SK-N-SH (cell line): ENCODE data around the gene CACNA1A. TPM values are rescaled to one million over a fixed set of nuclear protein-coding genes. Genes with fewer than 3 reads are reported as not detected.

Experiments
- CTCF ChIA-PET: fragments of 300-600, 350-600 bp; formaldehyde crosslinking; extraction: SDS; loops from one replicate; lab custom pipeline; 2021; lab: Yijun Ruan, JAX
- POLR2A ChIA-PET: fragments of 350-600 bp; sonication (Branson Sonifier 250); formaldehyde crosslinking; extraction: SDS; loops from one replicate; lab custom pipeline; 2020; ENCODE audit warnings: antibody characterized with exemption, inconsistent platforms; lab: Yijun Ruan, JAX
- DNase-seq: peaks from one replicate; pipeline ENCODE4 v3.0.0; 2012
- H2AFZ ChIP-seq: fragments of 200-600 bp; sonication (generic); 2 replicates; pipeline ENCODE4 v1.8.1; 2016; ENCODE audit warnings: antibody characterized with exemption, mild to moderate bottlenecking, low read depth
- H3F3A ChIP-seq: fragments of 200-600 bp; sonication (generic); replicated peaks from 2 replicates; pipeline ENCODE3; 2016; ENCODE audit warnings: antibody characterized with exemption, mild to moderate bottlenecking; ENCODE audit not compliant: insufficient read depth
- H3K27ac ChIP-seq, 2 experiments: fragments of 200-500 bp in 1 of 2; fragments of 200-600 bp in 1 of 2; sonication (Bioruptor generic) in 1 of 2; sonication (generic), shearing (Covaris generic) in 1 of 2; 2 replicates each; pipeline versions ENCODE4 v1.5.1 to v1.6.1; 2014 to 2016; ENCODE audit warnings: low read depth in 2 of 2, inconsistent platforms in 1 of 2, low read length in 1 of 2, mild to moderate bottlenecking in 1 of 2, mixed read lengths in 1 of 2
- H3K27me3 ChIP-seq: fragments of 200-600 bp; sonication (generic), shearing (Covaris generic); 2 replicates; pipeline ENCODE4 v1.6.1; 2016; ENCODE audit warnings: mixed run types; ENCODE audit not compliant: insufficient read depth
- H3K36me3 ChIP-seq, 2 experiments: fragments of 200-500 bp in 1 of 2; fragments of 200-600 bp in 1 of 2; sonication (Bioruptor generic) in 1 of 2; sonication (generic) in 1 of 2; replicated peaks in 1 of 2; 2 replicates each; pipeline versions ENCODE3 to v1.5.1; 2014 to 2016; ENCODE audit warnings: low read length in 1 of 2, mild to moderate bottlenecking in 1 of 2; ENCODE audit not compliant: insufficient read depth in 2 of 2, control insufficient read depth in 1 of 2
- H3K4me1 ChIP-seq, 2 experiments: fragments of 200-500 bp in 1 of 2; fragments of 200-600 bp in 1 of 2; sonication (Bioruptor generic) in 1 of 2; sonication (generic), shearing (Covaris generic) in 1 of 2; 2 replicates each; pipeline versions ENCODE4 v1.5.1 to v1.6.1; 2014 to 2016; ENCODE audit warnings: low read depth in 1 of 2, low read length in 1 of 2, mixed run types in 1 of 2; ENCODE audit not compliant: insufficient read depth in 2 of 2, control insufficient read depth in 1 of 2
- H3K4me2 ChIP-seq: fragments of 200-600 bp; sonication (generic), shearing (Covaris generic); 2 replicates; pipeline ENCODE4 v1.6.1; 2017; ENCODE audit warnings: mixed run types
- H3K4me3 ChIP-seq, 2 experiments: fragments of 200-500 bp in 1 of 2; fragments of 200-600 bp in 1 of 2; sonication (Bioruptor generic) in 1 of 2; sonication (generic), shearing (Covaris generic) in 1 of 2; 2 replicates each; pipeline versions ENCODE4 v1.5.1 to v1.8.1; 2014 to 2016; ENCODE audit warnings: low read depth in 2 of 2, inconsistent platforms in 1 of 2, low read length in 1 of 2, mild to moderate bottlenecking in 1 of 2, mixed read lengths in 1 of 2, moderate library complexity in 1 of 2
- H3K79me2 ChIP-seq: fragments of 200-600 bp; sonication (generic); 2 replicates; pipeline ENCODE4 v1.8.1; 2017; ENCODE audit warnings: mild to moderate bottlenecking; ENCODE audit not compliant: insufficient read depth
- H3K9ac ChIP-seq: fragments of 200-600 bp; sonication (generic); 2 replicates; pipeline ENCODE4 v1.6.1; 2017; ENCODE audit warnings: mixed run types
- H3K9me2 ChIP-seq: fragments of 200-600 bp; sonication (generic); 2 replicates; pipeline ENCODE4 v1.6.1; 2017; ENCODE audit warnings: mixed run types
- H3K9me3 ChIP-seq: fragments of 200-600 bp; sonication (generic); 2 replicates; pipeline ENCODE4 v1.6.1; 2017; ENCODE audit warnings: mixed run types, mild to moderate bottlenecking, moderate library complexity
- H4K20me1 ChIP-seq: fragments of 200-600 bp; sonication (generic); 2 replicates; pipeline ENCODE4 v1.6.1; 2017; ENCODE audit warnings: mild to moderate bottlenecking, mixed run types; ENCODE audit not compliant: insufficient read depth
- CHD2 ChIP-seq: fragments of 150-350 bp; IDR thresholded peaks from 2 replicates; pipeline ENCODE4 v1.6.1; 2018; ENCODE audit warnings: low read length; ENCODE audit not compliant: partially characterized antibody
- FOSL2 ChIP-seq: IDR thresholded peaks from 2 replicates; pipeline ENCODE4 v1.4.0; 2012; ENCODE audit warnings: low read depth, mild to moderate bottlenecking, moderate library complexity, borderline replicate concordance
- FOXJ3 ChIP-seq: sonication (generic); formaldehyde crosslinking; IDR thresholded peaks from 2 replicates; pipeline ENCODE4 v1.5.1; 2020; ENCODE audit warnings: mild to moderate bottlenecking, missing genetic modification reagents
- GABPA ChIP-seq: IDR thresholded peaks from 2 replicates; pipeline ENCODE4 v1.4.0; 2012; ENCODE audit warnings: low read depth, mild to moderate bottlenecking
- GATA2 ChIP-seq: sonication (generic); formaldehyde crosslinking; IDR thresholded peaks from 2 replicates; pipeline ENCODE4 v1.5.0; 2020; ENCODE audit warnings: mild to moderate bottlenecking, missing genetic modification reagents
- MEF2A ChIP-seq: IDR thresholded peaks from 2 replicates; pipeline ENCODE4 v1.4.0; 2012; ENCODE audit warnings: low read depth, borderline replicate concordance
- NFIC ChIP-seq: IDR thresholded peaks from 2 replicates; pipeline ENCODE4 v1.4.0; 2012; ENCODE audit warnings: borderline replicate concordance
- NRF1 ChIP-seq: IDR thresholded peaks from 2 replicates; pipeline ENCODE4 v1.6.1; 2012; ENCODE audit warnings: low read depth, mild to moderate bottlenecking, low read length
- POLR2AphosphoS5 ChIP-seq: IDR thresholded peaks from 2 replicates; pipeline ENCODE4 v1.6.1; 2012; ENCODE audit warnings: low read depth, low read length
- RFX5 ChIP-seq: IDR thresholded peaks from 2 replicates; pipeline ENCODE4 v1.6.1; 2012; ENCODE audit warnings: mild to moderate bottlenecking, improper control_type of control experiment, low read length
- RXRA ChIP-seq: IDR thresholded peaks from 2 replicates; pipeline ENCODE4 v1.4.0; 2012; ENCODE audit warnings: low read depth, mild to moderate bottlenecking, borderline replicate concordance
- USF1 ChIP-seq: IDR thresholded peaks from 2 replicates; pipeline ENCODE4 v1.4.0; 2012; ENCODE audit warnings: low read depth, borderline replicate concordance
- USF2 ChIP-seq: fragments of 150-350 bp; IDR thresholded peaks from 2 replicates; pipeline ENCODE4 v1.6.1; 2017; ENCODE audit warnings: antibody characterized with exemption, low read length, low read depth, borderline replicate concordance
- YY1 ChIP-seq: IDR thresholded peaks from 2 replicates; pipeline ENCODE4 v1.4.0; 2012; ENCODE audit warnings: low read depth, mild to moderate bottlenecking
- WGBS: methylation state at CpG from one replicate; pipeline ENCODE4 v1.1.6; 2017; ENCODE audit warnings: low lambda C conversion rate; 5-methylcytosine and 5-hydroxymethylcytosine counted together
- polyA plus RNA-seq, 3 experiments: library from polyadenylated mRNA; depleted of rRNA; stranded (reverse); fragments of >200 nt; gene quantifications; 2 replicates each; pipeline ENCODE4 v1.2.3, GENCODE V29; 2012

CACNA1A gene
- polyA plus RNA-seq, 1 of the 3 experiments (the other 2 are of a cell fraction) = 1.3 TPM

GRCh38 chr19:13483215-13483614 lies 23.1 kb downstream of the CACNA1A start:
- ChIA-PET POLR2A (no interaction called here), CTCF (no interaction called here)
- Histone ChIP-seq H3K79me2 (no peaks in the 10 kb centered on the region), H4K20me1 (no peaks in the 10 kb centered on the region), H3K9me2 (no peaks in the 10 kb centered on the region), H3K4me1 (no peaks in the 10 kb centered on the region), H3K27ac (no peak overlapping the region), H3F3A (no peaks in the 10 kb centered on the region), H3K4me2 (no peak overlapping the region), H3K9me3 (no peaks in the 10 kb centered on the region), H3K36me3 (no peaks in the 10 kb centered on the region), H3K9ac (no peak overlapping the region)
- no peak for DNase-seq
- no peak for TF ChIP-seq MEF2A
- no peak for TF ChIP-seq RFX5
- TF ChIP-seq YY1 = no peak
- TF ChIP-seq GABPA = no peak
- TF ChIP-seq CHD2 = no peak
- TF ChIP-seq, all 33 proteins: peak for 0
- no peak overlapping the region for H2AFZ ChIP-seq
- 0% methylated on average over 5 of the region's 5 CpGs for WGBS
- peaks cover 23% of the 10 kb centered on the region; the same call in 1 of the 2 replicates for H3K27me3 ChIP-seq
- no peak overlapping the region for H3K4me3 ChIP-seq

GRCh38 chr19:13478576-13478975 lies 27.7 kb downstream of the CACNA1A start:
- no peaks in the 10 kb centered on the region for H3K9me2 ChIP-seq
- no peaks in the 10 kb centered on the region for H3K79me2 ChIP-seq
- no peaks in the 10 kb centered on the region for H3K36me3 ChIP-seq
- H3K4me2 ChIP-seq = no peak overlapping the region
- H3K4me3 ChIP-seq = no peak overlapping the region
- H3K4me1 ChIP-seq = no peaks in the 10 kb centered on the region
- 2% methylated on average over 2 of the region's 2 CpGs for WGBS
- no peak for TF ChIP-seq USF2
- TF ChIP-seq FOXJ3 (CRISPR knock-in tag) = no peak
- TF ChIP-seq FOSL2 = no peak
- no peak for TF ChIP-seq POLR2AphosphoS5
- TF ChIP-seq USF1 = no peak
- TF ChIP-seq RXRA = no peak
- TF ChIP-seq GATA2 (CRISPR knock-in tag) = no peak
- no peak for TF ChIP-seq NFIC
- no peak for TF ChIP-seq NRF1
- no peak for TF ChIP-seq YY1
- TF ChIP-seq, all 33 proteins: peak for 0
- Histone ChIP-seq H3F3A (no peaks in the 10 kb centered on the region), H3K9me3 (no peaks in the 10 kb centered on the region), H4K20me1 (no peaks in the 10 kb centered on the region), H3K27ac (no peak overlapping the region), H2AFZ (no peak overlapping the region), H3K27me3 (peaks cover 11% of the 10 kb centered on the region; the same call in 1 of the 2 replicates), H3K9ac (no peak overlapping the region)
- DNase-seq = no peak
- POLR2A ChIA-PET = no interaction called here
- CTCF ChIA-PET = no interaction called here
